ENCODE results near the gene SMG6. TPM values are rescaled to one million over a fixed set of nuclear protein-coding genes. Genes with fewer than 3 reads are reported as not detected.

SMG6 gene
- total and polyA plus RNA-seq, 2 of the 8 experiments (the other 6 are each of a cell fraction or from before 2014, with no cell fraction given): 18.5 to 25.2 TPM

DNA sequence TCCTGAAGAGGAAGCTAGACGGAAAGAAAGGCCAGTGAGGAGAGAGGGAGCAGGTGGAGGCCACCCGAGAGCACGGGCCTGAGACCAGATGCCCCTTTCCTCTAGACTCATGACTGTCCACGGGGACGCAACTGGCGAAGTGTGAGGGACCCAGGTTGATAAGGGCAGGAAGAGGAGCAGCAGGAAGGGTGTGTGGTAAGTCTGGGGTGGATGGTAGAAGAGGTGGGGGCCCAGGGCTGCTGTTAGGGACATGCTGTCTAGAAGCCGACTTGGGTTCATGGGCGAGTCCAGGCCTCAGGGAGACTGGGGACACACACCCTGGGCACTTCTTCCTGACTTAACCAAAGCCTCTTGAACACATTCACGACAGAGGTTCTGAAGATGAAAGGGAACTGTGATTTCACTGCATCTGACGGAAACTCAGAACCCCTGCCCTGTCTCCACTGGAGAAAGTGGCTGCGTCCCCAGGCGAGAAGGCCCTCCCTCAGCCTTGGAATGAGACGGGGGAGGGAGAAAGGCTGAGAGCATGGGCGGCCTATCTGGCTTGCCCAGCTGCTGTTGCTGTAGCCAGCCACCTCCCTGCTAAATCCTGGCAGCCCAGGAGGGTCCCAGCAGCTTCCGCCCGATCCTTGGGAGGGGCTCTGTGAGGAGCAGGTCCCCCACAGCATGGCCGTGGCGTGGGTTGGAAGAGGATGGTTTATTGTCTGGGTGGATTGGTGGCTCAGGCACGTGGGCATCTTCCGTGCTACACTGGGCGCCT lies 242.7 kb downstream of the SMG6 start:
- Histone ChIP-seq H3K27ac (ENCODE audit: low read depth, low read length) (no peak overlapping the region), H3K27me3 (replicated peaks in 1 of 4; ENCODE audit: control insufficient read depth in 3 of 4, extremely low read depth in 1 of 4, insufficient read depth in 3 of 4, low read length in 3 of 4) (peaks cover 31 to 54% (median 48%) of the 10 kb centered on the region in 4 experiments)

More for the DNA sequence above, 242.7 kb downstream of the SMG6 start:
- H3K9ac ChIP-seq (replicated peaks in 1 of 4; ENCODE audit: extremely low read depth in 1 of 4, low read depth in 3 of 4, low read length in 3 of 4): no peak overlapping the region
- H3K14ac ChIP-seq (ENCODE audit: insufficient read length): no peak overlapping the region
- TF ChIP-seq EZH2 (IDR thresholded peaks at IDR 0.05; ENCODE audit: low read depth, low read length, severe bottlenecking) (peak; percentile 14), CEBPB (IDR thresholded peaks at IDR 0.05; ENCODE audit: low read depth, low read length) (no peak)
- H4K5ac ChIP-seq (ENCODE audit: insufficient read length, low read depth, low read length): no peak overlapping the region
- no peak overlapping the region for H2BK15ac ChIP-seq (ENCODE audit: low read length)
- H3K18ac ChIP-seq (ENCODE audit: extremely low read depth, low read length): no peak overlapping the region
- H3K4me1 ChIP-seq (replicated peaks in 1 of 4; ENCODE audit: control insufficient read depth in 3 of 4, insufficient read depth in 4 of 4, low read length in 3 of 4): peaks cover 0 to 29% (median 14%) of the 10 kb centered on the region in 4 experiments; a peak in 6 of 7 replicates
- H3K79me2 ChIP-seq (ENCODE audit: control insufficient read depth in 1 of 2, insufficient read depth in 2 of 2, low read length in 2 of 2): no peaks in the 10 kb centered on the region
- no peak overlapping the region for H3K23ac ChIP-seq (ENCODE audit: insufficient read length)
- H3K36me3 ChIP-seq (ENCODE audit: control insufficient read depth in 2 of 4, insufficient read depth in 4 of 4, low read length in 3 of 4): peaks cover 0 to 14% (median 0%) of the 10 kb centered on the region in 4 experiments; a peak in 1 of 8 replicates
- no peak for DNase-seq (ENCODE audit: low read depth in 1 of 2, low spot score in 2 of 2)
- H2AFZ ChIP-seq (ENCODE audit: low read length): no peak overlapping the region
- H2BK20ac ChIP-seq (ENCODE audit: low read length): no peak overlapping the region
- no peaks in the 10 kb centered on the region for H3K79me1 ChIP-seq (ENCODE audit: low read depth, low read length)
- H2AK5ac ChIP-seq (ENCODE audit: low read depth, low read length): no peak overlapping the region
- CTCF ChIA-PET (ENCODE audit: partially characterized antibody): interaction anchor here (0.5 to 9.3 kb wide), 10 partner anchors 11 to 204 kb away, joined by 3 to 122 read pairs (median 3); no protein-coding TSS in a partner anchor
- H4K91ac ChIP-seq (replicated peaks; ENCODE audit: insufficient read length, low read length): no peak overlapping the region
- H3K4ac ChIP-seq (replicated peaks; ENCODE audit: insufficient read length, low read depth, low read length): no peak overlapping the region
- no peak overlapping the region for H3K4me2 ChIP-seq (ENCODE audit: insufficient read depth in 1 of 2, low read depth in 2 of 2, low read length in 2 of 2)
- no peak overlapping the region for H2BK5ac ChIP-seq (ENCODE audit: low read depth, low read length)
- no peak overlapping the region for H2BK120ac ChIP-seq (replicated peaks; ENCODE audit: low read depth, low read length)
- H3K56ac ChIP-seq (replicated peaks; ENCODE audit: insufficient read length, low read depth, low read length): no peak overlapping the region
- no peak for FAIRE-seq
- no peak overlapping the region for H3K4me3 ChIP-seq (ENCODE audit: extremely low read depth in 1 of 4, insufficient read depth in 2 of 4, low read depth in 3 of 4, low read length in 4 of 4)
- H3K9me3 ChIP-seq (ENCODE audit: insufficient read depth in 2 of 2, low read depth in 1 of 2, low read length in 1 of 2): peaks cover 0 to 7% of the 10 kb centered on the region in 2 experiments; a peak in 1 of 4 replicates
- H3K23me2 ChIP-seq (ENCODE audit: low read depth, low read length): peaks cover 2% of the 10 kb centered on the region; the same call in 1 of the 2 replicates
- no peak overlapping the region for H2BK12ac ChIP-seq (ENCODE audit: low read depth, low read length)
- peaks cover 14 to 17% of the 10 kb centered on the region in 2 experiments for H4K20me1 ChIP-seq (replicated peaks in 1 of 2; ENCODE audit: control insufficient read depth in 1 of 2, insufficient read depth in 2 of 2, low read length in 2 of 2)
- whole genome bisulfite sequencing, 2 experiments (ENCODE audit: extremely low coverage in 1 of 2, insufficient coverage in 1 of 2, insufficient read length in 1 of 2, insufficient replicate concordance in 2 of 2, low coverage in 1 of 2, low lambda C conversion rate in 2 of 2, missing lambda C conversion rate in 1 of 2): 85% methylated on average over 17 of the region's 21 CpGs; no CpG with 5 or more reads in 1 of the 2 experiments
- POLR2A ChIA-PET (ENCODE audit: partially characterized antibody): interaction anchor here (0.6 to 1.1 kb wide), 2 partner anchors 11 to 267 kb away, joined by 3 to 4 read pairs; no protein-coding TSS in a partner anchor
- no peak overlapping the region; the same call in 1 of the 2 replicates for H4K8ac ChIP-seq (ENCODE audit: extremely low read depth, insufficient read depth, low read length)
